ENCODE results near the gene COL17A1.

The COL17A1 gene

DNA sequence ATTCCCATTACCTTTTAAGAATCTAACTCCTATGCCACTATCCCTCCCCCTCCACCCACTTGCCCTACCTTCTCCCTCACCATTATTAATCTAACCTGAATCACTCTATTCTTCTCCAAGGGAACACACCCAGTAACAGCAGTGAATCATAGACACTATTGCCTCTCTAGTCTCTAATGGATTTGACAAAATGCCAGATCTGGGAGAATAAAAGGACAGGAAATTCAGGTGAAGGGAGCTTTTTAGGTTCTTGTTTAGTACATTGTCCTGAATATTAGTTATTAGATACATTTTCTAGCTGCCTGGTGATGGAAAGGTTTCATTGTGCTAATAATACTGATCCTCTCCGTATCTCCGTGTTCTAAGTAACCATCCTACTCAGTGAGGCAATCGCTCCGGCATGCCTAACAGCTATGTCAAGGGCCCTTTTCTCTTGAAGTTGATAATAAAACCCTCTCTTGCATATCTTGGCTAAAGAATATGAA lies 32.2 kb upstream of the COL17A1 start:
- Histone ChIP-seq H3K4me1 (ENCODE audit: control insufficient read depth, insufficient read depth, low read length) (no peaks in the 10 kb centered on the region), H3K27ac (ENCODE audit: low read length) (no peak overlapping the region), H3K27me3 (ENCODE audit: control insufficient read depth in 1 of 2, insufficient read depth in 2 of 2, low read length in 2 of 2) (no peaks in the 10 kb centered on the region), H3K4me3 (ENCODE audit: low read length in 2 of 2) (no peak overlapping the region), H3K36me3 (ENCODE audit: control insufficient read depth in 2 of 2, insufficient read depth in 2 of 2, low read length in 2 of 2) (no peaks in the 10 kb centered on the region), H3K9me3 (ENCODE audit: control insufficient read depth in 2 of 2, low read length in 2 of 2) (no peaks in the 10 kb centered on the region), H3K9ac (ENCODE audit: low read length in 2 of 2) (no peak overlapping the region)

DNA sequence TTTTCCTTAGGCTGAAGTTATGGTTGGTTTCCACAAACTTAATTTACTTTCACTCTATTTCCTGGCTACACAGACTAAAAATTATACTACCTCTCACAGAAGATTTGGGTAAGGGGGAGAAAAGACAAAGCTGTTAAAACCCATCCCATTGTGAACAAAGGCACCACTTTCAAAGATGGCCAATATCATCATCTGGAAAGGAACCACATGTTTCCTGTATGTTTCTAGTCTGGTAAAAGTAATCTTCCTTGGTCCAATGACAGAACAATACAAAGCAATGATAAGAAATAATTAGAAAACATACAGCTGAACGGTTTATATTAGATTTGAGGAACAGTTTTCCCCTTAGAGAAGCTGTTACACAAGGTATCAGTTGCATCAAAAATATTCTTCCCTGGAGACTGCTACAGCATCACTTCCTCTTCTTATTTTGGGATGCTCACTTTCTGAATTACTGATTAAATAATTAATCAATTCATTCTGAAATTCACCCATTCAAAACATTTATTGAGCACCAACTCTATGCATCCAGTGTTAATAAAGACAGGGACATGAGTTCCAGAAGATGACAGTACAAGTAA lies 27.8 kb upstream of the COL17A1 start:
- Histone ChIP-seq H3K9ac (ENCODE audit: low read length in 2 of 2) (no peak overlapping the region), H3K4me3 (ENCODE audit: low read length in 2 of 2) (no peak overlapping the region), H3K4me1 (ENCODE audit: control insufficient read depth, insufficient read depth, low read length) (no peaks in the 10 kb centered on the region), H3K9me3 (ENCODE audit: control insufficient read depth in 2 of 2, low read length in 2 of 2) (no peaks in the 10 kb centered on the region), H3K27ac (ENCODE audit: low read length) (no peak overlapping the region), H3K36me3 (ENCODE audit: control insufficient read depth in 2 of 2, insufficient read depth in 2 of 2, low read length in 2 of 2) (no peaks in the 10 kb centered on the region), H3K27me3 (ENCODE audit: control insufficient read depth in 1 of 2, insufficient read depth in 2 of 2, low read length in 2 of 2) (no peaks in the 10 kb centered on the region)

DNA sequence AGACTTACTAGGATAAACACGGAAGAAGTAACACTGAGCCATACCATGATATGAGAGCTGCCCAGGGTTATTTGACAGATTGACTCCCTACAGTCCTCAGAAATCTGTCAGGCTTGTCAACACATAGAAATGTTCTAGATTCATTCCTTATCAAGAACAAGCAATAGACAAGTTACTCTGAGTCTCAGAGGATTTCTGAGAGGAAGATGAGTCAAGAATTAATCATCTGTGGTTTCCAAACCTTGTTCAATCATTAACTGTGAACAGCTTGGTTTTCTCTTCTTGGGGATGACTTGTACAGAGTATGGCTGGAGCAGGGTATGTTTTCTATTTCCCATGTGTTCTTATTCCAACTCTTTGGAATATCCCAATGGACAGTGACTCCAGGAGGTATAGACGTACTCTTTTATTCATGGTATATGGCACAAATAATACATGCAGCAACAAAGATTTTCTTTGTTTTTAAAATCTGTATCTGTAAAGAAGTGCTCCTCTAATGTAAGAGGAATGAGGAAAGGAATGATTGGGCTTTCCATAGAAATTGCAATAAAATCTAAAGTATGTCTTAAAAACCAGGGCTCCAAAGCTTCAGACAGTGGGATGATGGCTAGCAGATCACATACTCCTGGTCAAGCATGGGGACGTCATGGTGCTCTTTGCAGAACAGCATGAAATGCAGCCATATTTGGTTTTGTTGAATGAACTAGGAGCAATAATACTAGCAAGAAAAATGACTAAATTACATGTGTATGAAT lies 24.4 kb upstream of the COL17A1 start:
- Histone ChIP-seq H3K36me3 (ENCODE audit: control insufficient read depth in 2 of 2, insufficient read depth in 2 of 2, low read length in 2 of 2) (no peaks in the 10 kb centered on the region), H3K9ac (ENCODE audit: low read length in 2 of 2) (no peak overlapping the region), H3K4me1 (ENCODE audit: control insufficient read depth, insufficient read depth, low read length) (no peaks in the 10 kb centered on the region), H3K27me3 (ENCODE audit: control insufficient read depth in 1 of 2, insufficient read depth in 2 of 2, low read length in 2 of 2) (no peaks in the 10 kb centered on the region), H3K4me3 (ENCODE audit: low read length in 2 of 2) (no peak overlapping the region), H3K9me3 (ENCODE audit: control insufficient read depth in 2 of 2, low read length in 2 of 2) (no peaks in the 10 kb centered on the region), H3K27ac (ENCODE audit: low read length) (no peak overlapping the region)

DNA sequence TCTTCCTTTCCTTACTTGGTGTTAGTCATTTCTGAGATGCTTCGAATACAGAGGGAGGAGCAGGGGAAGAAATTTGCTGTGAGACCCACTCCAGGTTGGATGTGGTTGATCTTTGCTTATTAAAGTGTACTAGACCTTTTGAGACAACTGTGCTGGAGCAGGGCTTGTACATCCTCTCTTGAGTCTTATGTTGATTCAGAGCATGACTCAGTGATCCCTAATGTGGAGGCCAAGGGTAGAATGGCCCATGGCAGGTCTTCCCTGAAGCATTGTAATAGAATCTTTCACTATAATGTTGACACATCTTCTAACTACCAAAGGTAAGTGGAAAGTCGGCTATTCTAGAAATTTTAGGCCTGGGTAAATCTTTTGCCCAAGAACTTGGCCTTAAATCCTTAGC lies 19.2 kb upstream of the COL17A1 start:
- no peak overlapping the region for H3K27ac ChIP-seq (ENCODE audit: low read length)
- H3K4me3 ChIP-seq (ENCODE audit: low read length in 2 of 2): no peak overlapping the region
- no peak overlapping the region for H3K9ac ChIP-seq (ENCODE audit: low read length in 2 of 2)
- H3K27me3 ChIP-seq (ENCODE audit: control insufficient read depth in 1 of 2, insufficient read depth in 2 of 2, low read length in 2 of 2): no peaks in the 10 kb centered on the region
- H3K36me3 ChIP-seq (ENCODE audit: control insufficient read depth in 2 of 2, insufficient read depth in 2 of 2, low read length in 2 of 2): no peaks in the 10 kb centered on the region
- H3K4me1 ChIP-seq (ENCODE audit: control insufficient read depth, insufficient read depth, low read length): no peaks in the 10 kb centered on the region
- no peaks in the 10 kb centered on the region for H3K9me3 ChIP-seq (ENCODE audit: control insufficient read depth in 2 of 2, low read length in 2 of 2)

DNA sequence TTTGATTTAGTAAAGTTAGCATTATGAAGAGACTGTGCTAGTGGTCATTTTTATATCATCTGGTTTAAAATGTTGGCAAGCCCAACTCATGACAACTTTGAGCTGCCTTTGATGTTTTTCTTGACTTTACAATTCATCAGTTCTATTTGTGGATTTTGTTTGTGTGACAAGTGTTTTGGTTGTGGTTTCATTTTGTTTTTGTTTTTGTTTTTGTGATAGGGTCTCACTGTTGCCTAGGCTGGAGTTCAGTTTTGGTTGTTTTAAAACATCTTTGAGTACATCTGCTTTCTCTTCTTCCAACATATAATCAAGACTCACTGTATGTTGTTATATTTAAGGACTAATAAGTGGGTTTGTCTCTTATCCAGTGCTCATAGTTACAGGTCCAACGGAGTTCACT lies 18.7 kb upstream of the COL17A1 start:
- no peaks in the 10 kb centered on the region for H3K4me1 ChIP-seq (ENCODE audit: control insufficient read depth, insufficient read depth, low read length)
- no peak overlapping the region for H3K27ac ChIP-seq (ENCODE audit: low read length)
- H3K4me3 ChIP-seq (ENCODE audit: low read length in 2 of 2): no peak overlapping the region
- H3K9ac ChIP-seq (ENCODE audit: low read length in 2 of 2): no peak overlapping the region
- no peaks in the 10 kb centered on the region for H3K36me3 ChIP-seq (ENCODE audit: control insufficient read depth in 2 of 2, insufficient read depth in 2 of 2, low read length in 2 of 2)
- H3K27me3 ChIP-seq (ENCODE audit: control insufficient read depth in 1 of 2, insufficient read depth in 2 of 2, low read length in 2 of 2): no peaks in the 10 kb centered on the region
- H3K9me3 ChIP-seq (ENCODE audit: control insufficient read depth in 2 of 2, low read length in 2 of 2): no peaks in the 10 kb centered on the region

DNA sequence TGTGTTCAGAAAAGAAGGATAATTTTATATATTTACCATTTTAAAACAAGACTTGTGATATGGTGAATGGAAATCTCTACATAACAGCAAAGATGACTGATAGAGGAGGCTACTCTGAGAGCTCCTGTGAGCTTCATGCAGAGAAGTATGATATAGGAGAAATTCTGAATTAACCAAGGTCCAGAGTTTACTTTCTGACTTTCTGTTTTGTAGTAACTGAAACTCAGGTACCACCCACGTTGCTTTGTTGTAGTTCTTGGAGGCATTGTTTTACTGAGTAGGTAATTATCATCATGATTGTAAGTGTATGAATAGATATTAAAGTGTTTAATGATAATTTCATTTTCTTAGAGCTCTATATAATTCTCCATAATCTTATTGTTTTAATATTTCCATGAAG lies 18.3 kb upstream of the COL17A1 start:
- H3K27me3 ChIP-seq (ENCODE audit: control insufficient read depth in 1 of 2, insufficient read depth in 2 of 2, low read length in 2 of 2): no peaks in the 10 kb centered on the region
- H3K9ac ChIP-seq (ENCODE audit: low read length in 2 of 2): no peak overlapping the region
- no peaks in the 10 kb centered on the region for H3K9me3 ChIP-seq (ENCODE audit: control insufficient read depth in 2 of 2, low read length in 2 of 2)
- no peaks in the 10 kb centered on the region for H3K4me1 ChIP-seq (ENCODE audit: control insufficient read depth, insufficient read depth, low read length)
- H3K27ac ChIP-seq (ENCODE audit: low read length): no peak overlapping the region
- H3K4me3 ChIP-seq (ENCODE audit: low read length in 2 of 2): no peak overlapping the region
- H3K36me3 ChIP-seq (ENCODE audit: control insufficient read depth in 2 of 2, insufficient read depth in 2 of 2, low read length in 2 of 2): no peaks in the 10 kb centered on the region

DNA sequence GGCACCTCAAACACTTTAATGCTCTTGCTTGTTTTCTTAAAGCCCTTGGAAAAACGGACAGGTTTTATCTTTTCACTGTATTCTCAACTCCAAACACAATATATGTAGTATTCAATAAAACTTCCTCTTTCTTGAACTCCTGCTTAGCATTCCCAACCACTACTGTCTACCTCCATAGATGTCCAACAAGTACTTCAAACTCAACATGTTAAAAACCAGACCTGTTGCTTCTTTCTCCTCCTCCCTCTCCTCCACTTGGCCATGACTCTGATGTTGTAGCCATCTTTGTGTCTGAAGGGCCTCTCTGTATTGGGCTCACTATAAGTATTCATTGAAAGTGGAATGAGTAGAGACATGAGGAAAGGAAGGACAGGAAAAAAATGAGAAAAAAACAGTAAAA lies 16.2 kb upstream of the COL17A1 start:
- Histone ChIP-seq H3K9ac (ENCODE audit: low read length in 2 of 2) (no peak overlapping the region), H3K27me3 (ENCODE audit: control insufficient read depth in 1 of 2, insufficient read depth in 2 of 2, low read length in 2 of 2) (no peaks in the 10 kb centered on the region), H3K27ac (ENCODE audit: low read length) (no peak overlapping the region), H3K9me3 (ENCODE audit: control insufficient read depth in 2 of 2, low read length in 2 of 2) (peaks cover 0 to 3% of the 10 kb centered on the region in 2 donors), H3K36me3 (ENCODE audit: control insufficient read depth in 2 of 2, insufficient read depth in 2 of 2, low read length in 2 of 2) (no peaks in the 10 kb centered on the region), H3K4me3 (ENCODE audit: low read length in 2 of 2) (no peak overlapping the region), H3K4me1 (ENCODE audit: control insufficient read depth, insufficient read depth, low read length) (no peaks in the 10 kb centered on the region)

DNA sequence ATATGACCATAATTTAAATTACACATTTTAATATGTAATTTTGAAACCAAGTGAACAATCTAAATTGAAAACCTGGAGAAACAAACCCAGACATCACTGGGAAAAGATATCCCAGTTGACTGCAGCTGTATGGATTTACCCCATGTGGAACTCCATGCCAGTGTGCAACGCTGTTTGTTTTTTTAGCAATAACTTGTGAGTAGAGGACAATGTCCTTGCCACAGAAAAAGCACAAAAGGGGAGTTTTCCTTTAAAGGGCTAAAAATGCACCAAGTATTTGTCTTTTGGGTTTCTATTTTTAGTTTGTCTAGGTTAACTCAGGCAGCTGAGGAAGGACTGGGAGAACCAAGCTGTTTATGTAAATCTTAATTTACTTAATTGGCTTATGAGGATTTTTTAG lies 15.1 kb upstream of the COL17A1 start:
- Histone ChIP-seq H3K27ac (ENCODE audit: low read length) (no peak overlapping the region), H3K9ac (ENCODE audit: low read length in 2 of 2) (no peak overlapping the region), H3K4me3 (ENCODE audit: low read length in 2 of 2) (no peak overlapping the region), H3K27me3 (ENCODE audit: control insufficient read depth in 1 of 2, insufficient read depth in 2 of 2, low read length in 2 of 2) (no peaks in the 10 kb centered on the region), H3K9me3 (ENCODE audit: control insufficient read depth in 2 of 2, low read length in 2 of 2) (peaks cover 0 to 6% of the 10 kb centered on the region in 2 donors), H3K4me1 (ENCODE audit: control insufficient read depth, insufficient read depth, low read length) (no peaks in the 10 kb centered on the region), H3K36me3 (ENCODE audit: control insufficient read depth in 2 of 2, insufficient read depth in 2 of 2, low read length in 2 of 2) (no peaks in the 10 kb centered on the region)

DNA sequence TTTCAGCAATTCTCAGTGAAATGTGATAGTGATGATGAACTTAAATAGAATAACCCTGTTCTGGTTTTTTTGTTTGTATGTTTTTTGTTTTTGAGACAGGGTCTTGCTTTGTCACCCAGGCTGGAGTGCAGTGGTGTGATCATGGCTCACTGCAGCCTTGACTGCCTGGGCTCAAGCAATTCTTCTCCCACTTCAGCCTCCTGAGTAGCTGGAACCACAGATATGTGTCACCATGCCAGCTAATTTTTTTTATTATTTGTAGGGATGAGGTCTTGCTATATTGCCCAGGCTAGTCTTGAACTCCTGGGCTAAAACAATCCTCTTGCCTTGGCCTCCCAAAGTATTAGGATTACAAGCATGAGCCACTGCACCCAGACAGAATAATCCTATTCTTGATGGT lies 14.3 kb upstream of the COL17A1 start:
- Histone ChIP-seq H3K4me3 (ENCODE audit: low read length in 2 of 2) (no peak overlapping the region), H3K4me1 (ENCODE audit: control insufficient read depth, insufficient read depth, low read length) (no peaks in the 10 kb centered on the region), H3K27ac (ENCODE audit: low read length) (no peak overlapping the region), H3K27me3 (ENCODE audit: control insufficient read depth in 1 of 2, insufficient read depth in 2 of 2, low read length in 2 of 2) (no peaks in the 10 kb centered on the region), H3K9me3 (ENCODE audit: control insufficient read depth in 2 of 2, low read length in 2 of 2) (peaks cover 0 to 6% of the 10 kb centered on the region in 2 donors), H3K36me3 (ENCODE audit: control insufficient read depth in 2 of 2, insufficient read depth in 2 of 2, low read length in 2 of 2) (no peaks in the 10 kb centered on the region), H3K9ac (ENCODE audit: low read length in 2 of 2) (no peak overlapping the region)

DNA sequence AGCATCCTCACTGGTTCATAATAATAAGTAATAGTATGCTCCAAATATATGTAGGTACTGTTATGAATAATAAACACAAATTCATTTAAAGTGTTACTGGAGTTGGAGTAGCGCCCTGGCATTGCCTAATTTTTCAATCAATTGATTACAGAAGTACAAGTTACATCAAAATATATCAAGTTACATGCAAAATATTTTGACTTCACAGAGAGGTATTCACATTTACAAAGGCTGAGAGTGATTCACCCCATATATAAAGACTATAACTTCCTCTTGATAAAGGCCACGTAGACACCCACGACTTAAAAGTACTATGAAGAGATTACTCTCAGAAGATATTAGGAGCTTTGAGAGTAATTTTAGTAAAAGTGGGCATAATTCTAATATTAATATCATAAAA lies 13.6 kb upstream of the COL17A1 start:
- Histone ChIP-seq H3K4me1 (ENCODE audit: control insufficient read depth, insufficient read depth, low read length) (no peaks in the 10 kb centered on the region), H3K27ac (ENCODE audit: low read length) (no peak overlapping the region), H3K4me3 (ENCODE audit: low read length in 2 of 2) (no peak overlapping the region), H3K9ac (ENCODE audit: low read length in 2 of 2) (no peak overlapping the region), H3K9me3 (ENCODE audit: control insufficient read depth in 2 of 2, low read length in 2 of 2) (peaks cover 0 to 6% of the 10 kb centered on the region in 2 donors), H3K36me3 (ENCODE audit: control insufficient read depth in 2 of 2, insufficient read depth in 2 of 2, low read length in 2 of 2) (no peaks in the 10 kb centered on the region), H3K27me3 (ENCODE audit: control insufficient read depth in 1 of 2, insufficient read depth in 2 of 2, low read length in 2 of 2) (no peaks in the 10 kb centered on the region)

DNA sequence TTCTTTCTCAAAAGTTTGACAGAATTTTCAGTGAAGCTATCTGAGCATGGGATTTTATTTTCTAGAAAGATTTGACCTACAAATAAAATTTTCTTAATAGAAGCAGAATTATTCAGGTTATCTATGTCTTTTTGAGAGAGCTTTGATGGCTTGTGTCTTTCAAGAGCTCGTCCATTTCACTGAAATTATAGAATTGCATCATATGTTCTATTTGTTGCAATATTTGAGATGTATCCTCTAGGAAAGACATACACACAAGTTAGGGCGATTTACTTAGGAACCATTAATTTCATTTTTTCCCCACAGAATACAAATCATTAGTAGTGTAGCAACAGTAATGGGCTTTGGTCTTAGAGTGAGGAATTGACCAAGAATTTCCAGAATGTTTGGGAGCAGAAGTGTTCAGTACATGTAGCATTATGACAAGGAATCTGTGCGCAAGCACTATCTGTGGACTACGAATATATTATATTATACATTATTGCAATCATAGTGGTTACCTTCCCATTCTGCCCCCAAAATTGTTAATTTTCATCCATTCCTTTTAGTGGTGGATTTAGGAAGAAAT lies 12.8 kb upstream of the COL17A1 start:
- H3K9me3 ChIP-seq (ENCODE audit: control insufficient read depth in 2 of 2, low read length in 2 of 2): peaks cover 0 to 6% of the 10 kb centered on the region in 2 donors
- no peaks in the 10 kb centered on the region for H3K36me3 ChIP-seq (ENCODE audit: control insufficient read depth in 2 of 2, insufficient read depth in 2 of 2, low read length in 2 of 2)
- no peak overlapping the region for H3K4me3 ChIP-seq (ENCODE audit: low read length in 2 of 2)
- no peak overlapping the region for H3K9ac ChIP-seq (ENCODE audit: low read length in 2 of 2)
- H3K27ac ChIP-seq (ENCODE audit: low read length): no peak overlapping the region
- H3K27me3 ChIP-seq (ENCODE audit: control insufficient read depth in 1 of 2, insufficient read depth in 2 of 2, low read length in 2 of 2): no peaks in the 10 kb centered on the region
- no peaks in the 10 kb centered on the region for H3K4me1 ChIP-seq (ENCODE audit: control insufficient read depth, insufficient read depth, low read length)
